ENCODE results near the gene SPIRE1. TPM values are rescaled to one million over a fixed set of nuclear protein-coding genes. Genes with fewer than 3 reads are reported as not detected.
"Not testable (repeated sequence)": the region's sequence is repeated elsewhere in the genome, so short reads cannot be mapped to it uniquely, and the experiment has no call there.

The SPIRE1 gene
- total RNA-seq, 1 donor from 2014 or later, result 34.9 TPM

DNA sequence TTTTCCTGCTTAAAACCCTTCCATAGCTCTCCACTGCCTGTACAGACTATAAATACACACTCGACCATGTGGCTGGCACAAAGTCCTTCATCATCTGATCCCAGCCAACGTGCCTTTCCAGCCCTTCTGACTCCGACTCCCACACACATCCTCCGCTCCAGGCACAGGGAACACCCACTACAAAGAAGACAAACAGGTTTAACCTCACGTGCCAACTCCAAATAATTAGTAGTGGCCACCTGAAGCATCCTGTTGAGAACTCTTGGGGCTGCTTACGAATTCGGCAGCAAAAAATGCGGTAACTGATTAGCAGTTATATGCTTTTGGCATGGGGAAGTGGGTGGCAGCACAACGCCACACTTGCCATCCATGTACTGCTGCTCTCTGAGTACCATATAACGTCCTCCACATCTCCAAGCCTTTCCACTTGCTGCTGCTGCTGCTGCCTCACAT, 12.1 kb downstream of the SPIRE1 start:
- no peak overlapping the region for H3K27ac Mint-ChIP-seq (ENCODE audit: unreplicated experiment)
- no peak for DNase-seq (ENCODE audit: low read depth, low spot score)
- no peaks in the 10 kb centered on the region for H3K27me3 Mint-ChIP-seq (ENCODE audit: low read depth)
- H3K36me3 Mint-ChIP-seq (ENCODE audit: low read depth), result no peaks in the 10 kb centered on the region
- TF ChIP-seq, protein P1, sequence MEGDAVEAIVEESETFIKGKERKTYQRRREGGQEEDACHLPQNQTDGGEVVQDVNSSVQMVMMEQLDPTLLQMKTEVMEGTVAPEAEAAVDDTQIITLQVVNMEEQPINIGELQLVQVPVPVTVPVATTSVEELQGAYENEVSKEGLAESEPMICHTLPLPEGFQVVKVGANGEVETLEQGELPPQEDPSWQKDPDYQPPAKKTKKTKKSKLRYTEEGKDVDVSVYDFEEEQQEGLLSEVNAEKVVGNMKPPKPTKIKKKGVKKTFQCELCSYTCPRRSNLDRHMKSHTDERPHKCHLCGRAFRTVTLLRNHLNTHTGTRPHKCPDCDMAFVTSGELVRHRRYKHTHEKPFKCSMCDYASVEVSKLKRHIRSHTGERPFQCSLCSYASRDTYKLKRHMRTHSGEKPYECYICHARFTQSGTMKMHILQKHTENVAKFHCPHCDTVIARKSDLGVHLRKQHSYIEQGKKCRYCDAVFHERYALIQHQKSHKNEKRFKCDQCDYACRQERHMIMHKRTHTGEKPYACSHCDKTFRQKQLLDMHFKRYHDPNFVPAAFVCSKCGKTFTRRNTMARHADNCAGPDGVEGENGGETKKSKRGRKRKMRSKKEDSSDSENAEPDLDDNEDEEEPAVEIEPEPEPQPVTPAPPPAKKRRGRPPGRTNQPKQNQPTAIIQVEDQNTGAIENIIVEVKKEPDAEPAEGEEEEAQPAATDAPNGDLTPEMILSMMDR (conservative IDR thresholded peaks at IDR 0.05), result no peak
- no peaks in the 10 kb centered on the region for H3K9me3 Mint-ChIP-seq
- peaks cover 35% of the 10 kb centered on the region for H3K4me1 Mint-ChIP-seq
- H3K4me3 Mint-ChIP-seq, result no peak overlapping the region

DNA sequence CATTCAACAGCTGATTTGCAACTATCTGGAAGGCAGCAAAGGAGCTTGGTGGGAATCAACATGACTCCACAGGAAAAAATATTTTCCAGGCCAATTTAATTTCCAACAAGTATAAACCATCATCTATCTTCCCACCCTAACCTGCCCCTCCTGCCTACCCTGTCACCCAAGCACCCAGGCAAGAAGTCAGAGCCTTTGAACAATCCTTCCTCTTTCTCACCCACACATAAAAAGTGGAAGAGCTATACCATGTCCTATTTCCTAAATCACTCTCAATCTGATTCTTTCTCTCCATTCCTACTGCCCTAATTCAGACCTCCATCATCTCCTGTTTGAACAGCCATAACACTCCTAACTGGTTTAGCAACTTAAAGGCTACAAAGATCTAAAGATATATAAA, 12.7 kb downstream of the SPIRE1 start:
- H3K27ac Mint-ChIP-seq (ENCODE audit: unreplicated experiment), result no peak overlapping the region
- no peak for DNase-seq (ENCODE audit: low read depth, low spot score)

DNA sequence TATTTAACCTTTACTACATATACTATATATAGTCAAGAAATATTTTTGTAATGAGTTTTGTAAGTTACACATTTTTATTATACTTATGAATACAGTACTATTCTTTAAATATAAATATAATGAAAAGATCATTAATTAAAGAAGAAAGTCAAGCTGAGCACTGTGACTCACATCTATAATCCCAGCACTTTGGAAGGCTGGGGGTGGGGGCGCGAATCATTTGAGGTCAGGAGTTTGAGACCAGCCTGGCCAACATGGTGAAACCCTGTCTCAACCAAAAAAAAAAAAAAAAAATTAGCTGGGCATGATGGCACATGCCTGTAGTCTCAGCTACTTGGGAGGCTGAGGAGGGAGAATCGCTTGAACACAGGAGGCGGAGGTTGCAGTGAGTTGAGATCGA, 14.2 kb downstream of the SPIRE1 start:
- H3K27ac Mint-ChIP-seq (ENCODE audit: unreplicated experiment); H3K4me3 Mint-ChIP-seq; H3K36me3 Mint-ChIP-seq (ENCODE audit: low read depth); H3K27me3 Mint-ChIP-seq (ENCODE audit: low read depth); DNase-seq (ENCODE audit: low read depth, low spot score); H3K9me3 Mint-ChIP-seq: not testable (repeated sequence)
- H3K4me1 Mint-ChIP-seq, result peaks cover 42% of the 10 kb centered on the region

More for the DNA sequence above, 12.7 kb downstream of the SPIRE1 start:
- H3K27me3 Mint-ChIP-seq (ENCODE audit: low read depth), result no peaks in the 10 kb centered on the region
- H3K9me3 Mint-ChIP-seq, result no peaks in the 10 kb centered on the region
- no peak overlapping the region for H3K4me3 Mint-ChIP-seq
- H3K36me3 Mint-ChIP-seq (ENCODE audit: low read depth), result no peaks in the 10 kb centered on the region
- H3K4me1 Mint-ChIP-seq, result peaks cover 40% of the 10 kb centered on the region
- TF ChIP-seq, protein P1 (conservative IDR thresholded peaks at IDR 0.05), result no peak

DNA sequence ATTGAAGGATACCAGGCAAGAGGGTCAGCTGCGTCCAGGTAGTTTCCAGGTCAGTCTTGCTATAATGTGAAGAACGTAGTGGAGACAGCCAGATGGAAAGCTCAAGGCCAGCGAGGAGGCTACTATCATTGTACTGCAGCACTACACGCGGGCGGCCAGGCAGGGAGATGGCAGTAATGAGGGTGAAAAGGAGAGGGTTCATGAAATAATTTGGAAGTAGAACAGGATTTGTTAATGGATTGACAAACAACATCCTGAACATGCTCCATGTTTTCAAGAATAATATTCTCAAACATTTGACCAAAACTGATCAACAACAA, 17.1 kb downstream of the SPIRE1 start:
- Mint-ChIP-seq H3K36me3 (ENCODE audit: low read depth) (no peaks in the 10 kb centered on the region), H3K4me1 (peaks cover 37% of the 10 kb centered on the region), H3K27ac (ENCODE audit: unreplicated experiment) (no peak overlapping the region), H3K9me3 (no peaks in the 10 kb centered on the region), H3K27me3 (ENCODE audit: low read depth) (no peaks in the 10 kb centered on the region), H3K4me3 (no peak overlapping the region)
- no peak for DNase-seq (ENCODE audit: low read depth, low spot score)
- TF ChIP-seq, protein P1 (conservative IDR thresholded peaks at IDR 0.05), result no peak

DNA sequence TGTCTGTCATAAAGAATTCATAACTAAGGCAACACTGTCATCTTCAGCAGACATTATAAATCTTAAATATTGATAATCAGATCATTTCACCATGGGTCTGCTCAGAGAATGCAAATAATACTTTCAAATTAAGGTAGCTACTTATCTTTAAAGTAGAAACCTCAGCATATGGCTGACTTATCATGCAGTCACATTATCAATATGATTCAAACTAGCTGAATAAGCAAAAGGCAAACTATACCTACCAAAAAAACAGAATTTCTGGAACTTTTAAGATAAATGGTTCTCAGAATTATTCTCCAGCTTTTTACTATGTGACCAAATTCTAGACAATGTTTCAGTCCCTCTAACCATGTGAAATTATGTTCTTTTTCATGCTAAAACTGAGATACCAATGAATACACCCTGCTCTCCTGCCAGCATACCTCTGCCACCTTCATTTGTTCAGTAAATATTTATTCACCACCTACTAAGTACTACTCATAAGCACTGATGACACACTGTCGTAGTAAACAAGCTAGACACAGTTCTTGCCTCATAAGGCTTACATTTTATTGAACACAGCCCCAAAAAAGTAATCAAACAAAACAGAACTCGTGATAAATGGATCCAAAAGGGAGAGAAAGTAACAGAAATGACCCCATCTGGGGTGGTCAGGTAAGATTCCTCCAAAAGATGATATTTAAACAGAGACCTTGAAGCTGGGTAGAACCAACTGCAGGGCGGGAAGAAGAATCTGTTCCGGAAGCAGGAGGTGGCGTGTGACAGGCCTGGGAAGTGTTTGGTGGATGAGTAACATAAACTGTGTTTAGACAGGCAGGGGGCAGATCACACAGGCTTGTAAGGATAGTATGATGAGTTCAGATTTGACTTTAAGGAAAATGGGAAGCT, 17.7 kb downstream of the SPIRE1 start:
- no peak overlapping the region for H3K27ac Mint-ChIP-seq (ENCODE audit: unreplicated experiment)

More for the DNA sequence above, 17.7 kb downstream of the SPIRE1 start:
- Mint-ChIP-seq H3K4me1 (peaks cover 31% of the 10 kb centered on the region), H3K36me3 (ENCODE audit: low read depth) (no peaks in the 10 kb centered on the region), H3K9me3 (no peaks in the 10 kb centered on the region), H3K27me3 (ENCODE audit: low read depth) (no peaks in the 10 kb centered on the region), H3K4me3 (no peak overlapping the region)
- TF ChIP-seq, protein P1 (conservative IDR thresholded peaks at IDR 0.05), result no peak
- no peak for DNase-seq (ENCODE audit: low read depth, low spot score)
